Neural crest cell (in vitro differentiated cells): Measurements from ENCODE around the gene KRTDAP. TPM values are rescaled to one million over a fixed set of nuclear protein-coding genes. Genes with fewer than 3 reads are reported as not detected.
A peak's percentile ranks its signal among the peaks of the same experiment; 100 is the strongest.
"Not testable (repeated sequence)": the region's sequence is repeated elsewhere in the genome, so short reads cannot be mapped to it uniquely, and the experiment has no call there.

ENCODE experiments used
- DNase-seq: peaks from one replicate; pipeline ENCODE4 v3.0.0; 2021; ENCODE audit warnings: low read depth, mixed read lengths, low spot score
- H3K27ac Mint-ChIP-seq: one replicate; pipeline ENCODE4 v1.8.0; 2021; ENCODE audit warnings: mild to moderate bottlenecking, mixed read lengths; ENCODE audit not compliant: unreplicated experiment
- H3K27me3 Mint-ChIP-seq: 2 replicates; pipeline ENCODE4 v1.8.0; 2021; ENCODE audit warnings: low read depth, mild to moderate bottlenecking, mixed read lengths
- H3K36me3 Mint-ChIP-seq: 2 replicates; pipeline ENCODE4 v1.8.0; 2021; ENCODE audit warnings: low read depth, mild to moderate bottlenecking, mixed read lengths
- H3K4me1 Mint-ChIP-seq: 2 replicates; pipeline ENCODE4 v1.8.0; 2021; ENCODE audit warnings: mixed read lengths
- H3K4me3 Mint-ChIP-seq: one replicate; pipeline ENCODE4 v1.8.0; 2021; ENCODE audit warnings: mild to moderate bottlenecking, mixed read lengths
- H3K9me3 Mint-ChIP-seq: 2 replicates; pipeline ENCODE4 v1.8.0; 2021; ENCODE audit warnings: mixed read lengths
- total RNA-seq: library from RNA; stranded (reverse); gene quantifications from 2 replicates; pipeline ENCODE4 v1.2.1, GENCODE V29; 2021
- TF ChIP-seq, protein P1 (sequence below): fragments of 200-600 bp; sonication (generic); conservative IDR thresholded peaks from 2 replicates; pipeline ENCODE4 v1.5.0; 2021; ENCODE audit warnings: antibody characterized with exemption, mild to moderate bottlenecking

The KRTDAP gene
- total RNA-seq, 1 donor from 2014 or later = not detected

DNA sequence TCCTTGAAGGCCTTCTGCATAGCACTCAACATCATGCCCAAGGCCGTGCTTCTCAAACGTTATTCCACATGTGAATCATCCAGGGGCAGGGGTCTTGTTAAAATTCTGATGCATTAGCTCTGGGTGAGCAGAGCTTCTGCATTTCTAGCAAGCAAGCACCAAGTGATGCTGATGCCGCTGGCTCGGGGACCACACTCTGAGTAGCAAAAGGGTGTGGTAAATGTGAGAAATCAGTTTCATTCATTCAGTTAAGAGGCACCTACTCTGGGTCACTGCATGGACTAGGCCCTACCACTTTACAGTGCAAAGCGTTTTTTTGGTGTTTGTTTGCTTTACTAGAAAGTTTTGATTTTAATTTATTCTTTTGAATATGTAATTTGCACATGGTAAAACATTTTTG, 7.2 kb downstream of the KRTDAP start:
- DNase-seq = no peak
- H3K27ac Mint-ChIP-seq = no peak overlapping the region
- H3K36me3 Mint-ChIP-seq = no peaks in the 10 kb centered on the region
- no peak overlapping the region for H3K4me3 Mint-ChIP-seq
- H3K9me3 Mint-ChIP-seq = no peaks in the 10 kb centered on the region
- TF ChIP-seq, protein P1, sequence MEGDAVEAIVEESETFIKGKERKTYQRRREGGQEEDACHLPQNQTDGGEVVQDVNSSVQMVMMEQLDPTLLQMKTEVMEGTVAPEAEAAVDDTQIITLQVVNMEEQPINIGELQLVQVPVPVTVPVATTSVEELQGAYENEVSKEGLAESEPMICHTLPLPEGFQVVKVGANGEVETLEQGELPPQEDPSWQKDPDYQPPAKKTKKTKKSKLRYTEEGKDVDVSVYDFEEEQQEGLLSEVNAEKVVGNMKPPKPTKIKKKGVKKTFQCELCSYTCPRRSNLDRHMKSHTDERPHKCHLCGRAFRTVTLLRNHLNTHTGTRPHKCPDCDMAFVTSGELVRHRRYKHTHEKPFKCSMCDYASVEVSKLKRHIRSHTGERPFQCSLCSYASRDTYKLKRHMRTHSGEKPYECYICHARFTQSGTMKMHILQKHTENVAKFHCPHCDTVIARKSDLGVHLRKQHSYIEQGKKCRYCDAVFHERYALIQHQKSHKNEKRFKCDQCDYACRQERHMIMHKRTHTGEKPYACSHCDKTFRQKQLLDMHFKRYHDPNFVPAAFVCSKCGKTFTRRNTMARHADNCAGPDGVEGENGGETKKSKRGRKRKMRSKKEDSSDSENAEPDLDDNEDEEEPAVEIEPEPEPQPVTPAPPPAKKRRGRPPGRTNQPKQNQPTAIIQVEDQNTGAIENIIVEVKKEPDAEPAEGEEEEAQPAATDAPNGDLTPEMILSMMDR = no peak
- H3K4me1 Mint-ChIP-seq = no peaks in the 10 kb centered on the region
- H3K27me3 Mint-ChIP-seq = peaks cover 45% of the 10 kb centered on the region

DNA sequence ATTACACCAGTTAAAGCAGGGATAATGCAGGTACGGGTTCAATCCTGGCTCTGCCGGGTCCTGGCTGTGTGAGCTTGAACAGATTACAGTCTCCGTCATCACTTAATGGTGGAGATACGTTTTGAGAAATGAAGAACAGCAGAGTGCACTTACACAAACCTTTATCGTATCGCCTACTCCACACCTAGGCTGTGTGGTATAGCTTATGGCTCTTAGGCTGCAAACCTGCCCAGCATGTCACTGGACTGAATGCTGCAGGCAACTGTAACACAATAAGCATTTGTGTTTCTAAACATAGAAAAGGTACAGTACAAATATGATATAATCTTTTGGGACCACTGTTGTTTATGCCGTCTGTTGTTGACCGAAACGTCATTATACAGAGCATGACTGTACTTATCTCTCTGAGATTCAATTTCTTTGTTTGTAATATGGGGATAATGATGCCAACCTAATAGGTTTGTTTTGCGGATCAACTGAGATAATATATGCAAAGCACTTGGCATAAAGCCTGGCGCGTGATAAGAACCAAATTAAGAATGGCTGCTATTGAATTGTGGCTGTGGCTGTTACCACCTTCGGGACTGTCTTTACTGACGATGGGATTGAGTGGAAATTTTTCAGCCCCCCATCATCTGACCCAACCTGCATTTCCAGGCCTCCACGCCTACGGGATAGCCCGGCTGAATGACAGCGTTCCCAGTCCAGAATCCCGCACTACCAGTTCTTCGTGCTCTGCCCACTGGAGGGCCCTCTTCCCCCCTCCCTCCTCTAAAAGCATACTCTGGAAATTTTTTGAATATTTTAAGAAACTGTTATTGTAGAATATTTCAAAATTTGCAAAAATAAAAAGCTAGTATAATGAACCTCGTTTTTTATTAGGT, 11.2 kb downstream of the KRTDAP start:
- Mint-ChIP-seq H3K36me3 (no peaks in the 10 kb centered on the region), H3K4me1 (no peaks in the 10 kb centered on the region), H3K27me3 (peaks cover 17% of the 10 kb centered on the region), H3K9me3 (no peaks in the 10 kb centered on the region), H3K4me3 (no peak overlapping the region), H3K27ac (peak overlapping the region; percentile 71)
- DNase-seq = no peak
- TF ChIP-seq, protein P1 = peak; percentile 43

DNA sequence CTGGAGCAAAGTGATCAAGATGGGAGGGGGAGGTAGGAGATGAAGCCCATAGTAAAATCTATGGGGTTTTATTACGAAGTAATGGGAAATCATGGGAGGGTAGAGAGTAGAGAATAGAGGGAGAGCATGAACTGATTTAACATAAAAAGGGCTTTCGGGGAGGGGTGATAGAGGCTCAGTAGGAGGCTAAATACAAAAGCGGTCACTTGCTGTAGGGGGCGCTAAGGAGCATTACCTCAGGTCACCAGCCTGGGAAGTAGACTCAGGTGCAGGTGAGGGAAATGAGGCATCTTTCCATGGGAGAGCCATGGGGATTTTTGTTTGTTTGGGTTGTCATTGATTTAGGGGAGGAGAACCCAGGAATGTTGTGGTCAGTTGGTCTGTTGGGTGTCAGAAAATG, 14.1 kb downstream of the KRTDAP start:
- no peak overlapping the region for H3K4me3 Mint-ChIP-seq
- H3K9me3 Mint-ChIP-seq = no peaks in the 10 kb centered on the region
- TF ChIP-seq, protein P1 = peak; percentile 25
- no peak for DNase-seq
- no peaks in the 10 kb centered on the region for H3K4me1 Mint-ChIP-seq
- H3K36me3 Mint-ChIP-seq = no peaks in the 10 kb centered on the region
- H3K27me3 Mint-ChIP-seq = peaks cover 10% of the 10 kb centered on the region
- H3K27ac Mint-ChIP-seq = no peak overlapping the region

DNA sequence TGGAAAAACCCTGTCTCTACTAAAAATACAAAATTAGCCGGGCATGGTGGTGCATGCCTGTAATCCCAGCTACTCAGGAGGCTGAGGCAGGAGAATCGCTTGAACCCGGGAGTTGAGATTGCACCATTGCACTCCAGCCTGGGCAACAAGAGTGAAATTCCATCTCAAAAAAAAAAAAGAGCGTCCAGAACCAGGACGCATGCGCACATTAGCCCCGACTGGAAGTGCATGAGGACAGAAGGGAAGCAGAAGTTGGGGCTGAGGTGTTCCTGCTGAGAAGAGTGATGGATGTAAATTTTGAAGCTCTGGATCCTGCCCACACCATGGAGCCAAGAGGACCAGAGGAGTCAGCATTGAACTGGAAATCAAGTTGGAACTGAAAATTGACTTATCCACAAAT, 15.7 kb downstream of the KRTDAP start:
- not testable (repeated sequence) for H3K4me1 Mint-ChIP-seq, DNase-seq, H3K27ac Mint-ChIP-seq, H3K27me3 Mint-ChIP-seq, H3K36me3 Mint-ChIP-seq, H3K9me3 Mint-ChIP-seq, H3K4me3 Mint-ChIP-seq

DNA sequence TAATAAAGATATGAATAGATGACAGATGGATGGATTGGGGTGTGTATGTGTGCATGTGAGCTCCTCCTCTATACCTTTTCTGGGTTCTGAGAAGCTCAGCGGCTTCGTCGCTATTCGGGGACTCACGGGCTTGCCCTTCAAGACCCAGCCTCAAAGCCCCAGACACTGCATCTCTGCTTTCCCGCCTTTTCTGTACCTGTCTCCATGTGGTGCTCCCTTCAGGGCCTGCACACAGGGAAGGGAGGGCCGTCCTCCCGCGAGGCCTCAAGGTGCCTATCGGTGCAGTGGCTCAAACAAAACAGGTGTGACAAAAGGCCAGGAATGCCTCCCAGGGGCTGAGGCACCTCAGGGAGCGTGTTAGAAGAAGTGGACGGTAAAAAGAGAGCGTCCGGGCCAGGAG, 16.2 kb downstream of the KRTDAP start:
- H3K4me3 Mint-ChIP-seq = no peak overlapping the region
- TF ChIP-seq, protein P1 = no peak

DNA sequence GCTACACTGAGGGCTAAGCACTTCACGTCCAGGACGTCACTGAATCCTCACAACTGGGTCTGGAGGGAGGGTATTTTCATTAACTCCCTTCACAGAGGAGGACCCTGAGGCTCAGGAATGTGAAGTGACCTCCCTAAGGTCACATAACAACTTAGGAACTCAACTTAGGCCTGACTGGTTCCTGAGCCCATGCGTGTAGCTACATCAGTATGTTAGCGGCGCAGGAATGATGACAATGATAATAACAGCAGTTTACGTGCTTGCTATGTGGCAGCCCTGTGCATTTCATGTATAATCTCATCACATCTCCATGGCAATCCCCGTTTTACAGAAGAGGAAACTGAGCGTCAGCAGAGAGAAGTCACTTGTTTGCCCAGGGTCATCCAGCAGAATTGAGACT, 18.3 kb downstream of the KRTDAP start:
- Mint-ChIP-seq H3K9me3 (no peaks in the 10 kb centered on the region), H3K4me3 (no peak overlapping the region)

More for the DNA sequence above, 16.2 kb downstream of the KRTDAP start:
- H3K9me3 Mint-ChIP-seq = no peaks in the 10 kb centered on the region
- peaks cover 8% of the 10 kb centered on the region for H3K27me3 Mint-ChIP-seq
- no peak overlapping the region for H3K27ac Mint-ChIP-seq
- no peaks in the 10 kb centered on the region for H3K4me1 Mint-ChIP-seq
- H3K36me3 Mint-ChIP-seq = no peaks in the 10 kb centered on the region
- DNase-seq = no peak

DNA sequence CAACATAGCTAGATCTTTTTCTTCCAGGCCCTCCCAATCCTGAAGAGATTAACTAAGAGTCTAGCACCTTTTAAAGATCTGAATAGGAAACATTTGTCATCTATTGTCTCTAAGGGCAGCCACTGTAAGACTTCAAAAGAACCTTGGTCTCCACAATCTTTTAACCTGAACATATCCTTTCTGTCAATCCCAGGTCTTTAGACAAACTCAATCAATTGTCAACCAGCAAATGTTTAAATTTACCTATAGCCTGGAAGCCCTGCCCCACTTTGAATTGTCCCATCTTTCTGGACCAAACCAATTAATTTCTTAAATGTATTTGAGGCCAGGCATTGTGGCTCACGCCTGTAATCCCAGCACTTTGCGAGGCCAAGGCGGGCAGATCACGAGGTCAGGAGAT, 19.2 kb downstream of the KRTDAP start:
- not testable (repeated sequence) for DNase-seq, H3K36me3 Mint-ChIP-seq, H3K9me3 Mint-ChIP-seq, H3K4me3 Mint-ChIP-seq, H3K27ac Mint-ChIP-seq, H3K4me1 Mint-ChIP-seq
- H3K27me3 Mint-ChIP-seq = peaks cover 10% of the 10 kb centered on the region

More for the DNA sequence above, 18.3 kb downstream of the KRTDAP start:
- H3K27me3 Mint-ChIP-seq = peaks cover 8% of the 10 kb centered on the region
- TF ChIP-seq, protein P1 = no peak
- H3K36me3 Mint-ChIP-seq = no peaks in the 10 kb centered on the region
- no peak overlapping the region for H3K27ac Mint-ChIP-seq
- DNase-seq = no peak
- no peaks in the 10 kb centered on the region for H3K4me1 Mint-ChIP-seq
